Activated B cell treated with CpG ODN at 0.5 μM for 24 hours (primary cell): ENCODE measurements around the gene PCSK2. TPM values are rescaled to one million over a fixed set of nuclear protein-coding genes. Genes with fewer than 3 reads are reported as not detected.

Experiments
- ATAC-seq: fragments of 200-7000 bp; cut with Tn5 transposase; one replicate; pipeline ENCODE4 v1.10.0; 2021; ENCODE audit warnings: low read depth, mild to moderate bottlenecking, moderate library complexity
- CTCF ChIA-PET: fragments of 350-600 bp; sonication (Branson Sonifier 250); formaldehyde crosslinking; loops from one replicate; lab custom pipeline; 2021; ENCODE audit warnings: antibody characterized with exemption; lab: Charles Lee
- POLR2A ChIA-PET: fragments of 350-600 bp; sonication (Branson Sonifier 250); formaldehyde crosslinking; loops from one replicate; lab custom pipeline; 2021; ENCODE audit warnings: antibody characterized with exemption; lab: Charles Lee
- DNase-seq: peaks from one replicate; pipeline ENCODE4 v3.0.0; 2022
- H3K27ac Mint-ChIP-seq: one replicate; pipeline ENCODE4 v1.8.0; 2020; ENCODE audit warnings: mixed read lengths
- H3K27me3 Mint-ChIP-seq: one replicate; pipeline ENCODE4 v1.8.0; 2021; ENCODE audit warnings: mixed read lengths
- H3K36me3 Mint-ChIP-seq: one replicate; pipeline ENCODE4 v1.8.0; 2021; ENCODE audit warnings: low read depth, mixed read lengths
- H3K4me1 Mint-ChIP-seq: one replicate; pipeline ENCODE4 v1.8.0; 2021; ENCODE audit warnings: mixed read lengths
- H3K4me3 Mint-ChIP-seq: one replicate; pipeline ENCODE4 v1.8.0; 2020; ENCODE audit warnings: mild to moderate bottlenecking, mixed read lengths
- H3K9me3 Mint-ChIP-seq: one replicate; pipeline ENCODE4 v1.8.0; 2020; ENCODE audit warnings: mixed read lengths
- intact Hi-C: fragments of 100-400 bp; cut with micrococcal nuclease; formaldehyde crosslinking; loops from one replicate; pipeline ENCODE4 v1.15.1; 2024
- total RNA-seq: library from RNA; stranded (reverse); gene quantifications from 2 replicates; pipeline ENCODE4 v1.2.3, GENCODE V29; 2022
- TF ChIP-seq, protein P1 (sequence below): fragments of 200-600 bp; IDR thresholded peaks from one replicate; pipeline ENCODE4 v1.8.0; 2022; ENCODE audit warnings: antibody characterized with exemption, mild to moderate bottlenecking

Gene PCSK2
- total RNA-seq, 1 donor from 2014 or later, result not detected

GRCh38 chr20:17248224-17248623 lies 21.4 kb downstream of the PCSK2 start:
- H3K4me3 Mint-ChIP-seq, result no peak overlapping the region
- no peaks in the 10 kb centered on the region for H3K36me3 Mint-ChIP-seq
- intact Hi-C loops, result no loop called here
- TF ChIP-seq, protein P1, sequence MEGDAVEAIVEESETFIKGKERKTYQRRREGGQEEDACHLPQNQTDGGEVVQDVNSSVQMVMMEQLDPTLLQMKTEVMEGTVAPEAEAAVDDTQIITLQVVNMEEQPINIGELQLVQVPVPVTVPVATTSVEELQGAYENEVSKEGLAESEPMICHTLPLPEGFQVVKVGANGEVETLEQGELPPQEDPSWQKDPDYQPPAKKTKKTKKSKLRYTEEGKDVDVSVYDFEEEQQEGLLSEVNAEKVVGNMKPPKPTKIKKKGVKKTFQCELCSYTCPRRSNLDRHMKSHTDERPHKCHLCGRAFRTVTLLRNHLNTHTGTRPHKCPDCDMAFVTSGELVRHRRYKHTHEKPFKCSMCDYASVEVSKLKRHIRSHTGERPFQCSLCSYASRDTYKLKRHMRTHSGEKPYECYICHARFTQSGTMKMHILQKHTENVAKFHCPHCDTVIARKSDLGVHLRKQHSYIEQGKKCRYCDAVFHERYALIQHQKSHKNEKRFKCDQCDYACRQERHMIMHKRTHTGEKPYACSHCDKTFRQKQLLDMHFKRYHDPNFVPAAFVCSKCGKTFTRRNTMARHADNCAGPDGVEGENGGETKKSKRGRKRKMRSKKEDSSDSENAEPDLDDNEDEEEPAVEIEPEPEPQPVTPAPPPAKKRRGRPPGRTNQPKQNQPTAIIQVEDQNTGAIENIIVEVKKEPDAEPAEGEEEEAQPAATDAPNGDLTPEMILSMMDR, result no peak
- no peaks in the 10 kb centered on the region for H3K27me3 Mint-ChIP-seq
- POLR2A ChIA-PET, result no interaction called here
- H3K27ac Mint-ChIP-seq, result no peak overlapping the region
- no peaks in the 10 kb centered on the region for H3K9me3 Mint-ChIP-seq
- ATAC-seq, result no peak
- CTCF ChIA-PET, result no interaction called here
- DNase-seq, result no peak
- H3K4me1 Mint-ChIP-seq, result no peaks in the 10 kb centered on the region

- POLR2A ChIA-PET, result interaction anchor here (0.6 kb wide), 1 partner anchor 21 kb away, joined by 3 read pairs; no protein-coding TSS in a partner anchor
- CTCF ChIA-PET, result no interaction called here
- Mint-ChIP-seq H3K4me3 (no peak overlapping the region), H3K27me3 (no peaks in the 10 kb centered on the region), H3K36me3 (no peaks in the 10 kb centered on the region), H3K27ac (no peak overlapping the region), H3K9me3 (no peaks in the 10 kb centered on the region), H3K4me1 (no peaks in the 10 kb centered on the region)
- DNase-seq, result no peak
- TF ChIP-seq, protein P1, result no peak
- intact Hi-C loops, result no loop called here
- ATAC-seq, result no peak
Measured at GRCh38 chr20:17262786-17263185, 35.9 kb downstream of the PCSK2 start.

- no peak for DNase-seq
- Mint-ChIP-seq H3K4me3 (no peak overlapping the region), H3K9me3 (no peaks in the 10 kb centered on the region), H3K27me3 (no peaks in the 10 kb centered on the region), H3K27ac (no peak overlapping the region), H3K36me3 (no peaks in the 10 kb centered on the region), H3K4me1 (no peaks in the 10 kb centered on the region)
- ChIA-PET POLR2A (no interaction called here), CTCF (no interaction called here)
- intact Hi-C loops, result no loop called here
- ATAC-seq, result no peak
- TF ChIP-seq, protein P1, result no peak
Measured at GRCh38 chr20:17273717-17274116, 46.9 kb downstream of the PCSK2 start.

DNA sequence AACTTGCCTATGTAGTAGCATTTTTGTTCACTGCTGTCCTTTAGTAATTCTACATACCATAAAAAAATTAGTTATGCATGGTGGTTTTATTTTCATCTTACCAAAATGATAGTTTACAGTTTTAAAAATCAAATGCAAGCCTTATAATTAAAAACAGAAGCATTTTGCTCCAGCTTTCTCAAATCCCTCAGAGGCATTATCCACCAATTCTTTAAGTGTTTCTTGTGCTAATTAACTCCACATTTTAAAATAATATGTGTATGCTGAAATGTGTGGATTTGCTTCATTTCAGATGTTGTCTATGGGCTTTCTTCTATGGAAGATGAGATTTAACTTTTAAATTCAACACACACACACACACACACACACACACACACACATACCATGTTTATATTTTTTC lies 49.3 kb downstream of the PCSK2 start:
- H3K4me3 Mint-ChIP-seq, result no peak overlapping the region
- H3K27ac Mint-ChIP-seq, result no peak overlapping the region
- no peak for ATAC-seq
- CTCF ChIA-PET, result no interaction called here
- no peaks in the 10 kb centered on the region for H3K36me3 Mint-ChIP-seq
- no peaks in the 10 kb centered on the region for H3K4me1 Mint-ChIP-seq
- H3K9me3 Mint-ChIP-seq, result no peaks in the 10 kb centered on the region
- POLR2A ChIA-PET, result no interaction called here
- TF ChIP-seq, protein P1, result no peak
- no peak for DNase-seq
- intact Hi-C loops, result no loop called here
- no peaks in the 10 kb centered on the region for H3K27me3 Mint-ChIP-seq

- Mint-ChIP-seq H3K27ac (no peak overlapping the region), H3K36me3 (no peaks in the 10 kb centered on the region), H3K27me3 (no peaks in the 10 kb centered on the region), H3K4me1 (no peaks in the 10 kb centered on the region), H3K4me3 (no peak overlapping the region), H3K9me3 (no peaks in the 10 kb centered on the region)
- ATAC-seq, result no peak
- intact Hi-C loops, result no loop called here
- CTCF ChIA-PET, result no interaction called here
- POLR2A ChIA-PET, result no interaction called here
- TF ChIP-seq, protein P1, result no peak
- no peak for DNase-seq
Measured at GRCh38 chr20:17281478-17281877, 54.6 kb downstream of the PCSK2 start.
